Lower leg skin (tissue), 3 donors: ENCODE results near the gene XYLT1.

Experiments
- POLR2A ChIP-seq, 2 donors: fragments of 450-650 bp; IDR thresholded peaks; one replicate each; pipeline ENCODE4 v1.6.1; 2016 to 2017; ENCODE audit warnings: antibody characterized with exemption in 2 of 2, mild to moderate bottlenecking in 1 of 2, moderate library complexity in 1 of 2
- TF ChIP-seq, protein P1 (sequence below), 3 donors: fragments of 450-650 bp; IDR thresholded peaks; one replicate each; pipeline ENCODE4 v1.5.1; 2016; ENCODE audit warnings: antibody characterized with exemption in 3 of 3, mild to moderate bottlenecking in 3 of 3, moderate library complexity in 2 of 3

DNA sequence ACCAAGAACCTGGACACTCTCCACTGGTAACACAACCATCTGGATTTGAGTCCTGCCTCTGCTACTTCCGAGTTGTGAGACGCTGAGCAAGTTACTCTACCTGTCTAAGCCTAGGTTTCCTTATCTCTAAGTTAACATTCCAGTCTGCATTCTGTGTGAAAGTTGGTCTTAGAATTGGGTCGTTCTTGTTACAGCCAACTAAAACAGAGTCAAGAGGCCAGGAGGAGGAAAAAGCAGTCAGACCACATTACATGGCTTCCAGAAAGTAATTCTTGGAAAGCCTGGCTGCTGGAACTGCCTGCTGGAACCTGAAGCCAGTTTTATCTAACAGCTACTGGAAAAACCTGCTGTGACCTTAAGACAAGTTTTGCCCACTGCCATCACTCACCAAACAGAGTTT lies 38.4 kb upstream of the XYLT1 start:
- TF ChIP-seq, protein P1, sequence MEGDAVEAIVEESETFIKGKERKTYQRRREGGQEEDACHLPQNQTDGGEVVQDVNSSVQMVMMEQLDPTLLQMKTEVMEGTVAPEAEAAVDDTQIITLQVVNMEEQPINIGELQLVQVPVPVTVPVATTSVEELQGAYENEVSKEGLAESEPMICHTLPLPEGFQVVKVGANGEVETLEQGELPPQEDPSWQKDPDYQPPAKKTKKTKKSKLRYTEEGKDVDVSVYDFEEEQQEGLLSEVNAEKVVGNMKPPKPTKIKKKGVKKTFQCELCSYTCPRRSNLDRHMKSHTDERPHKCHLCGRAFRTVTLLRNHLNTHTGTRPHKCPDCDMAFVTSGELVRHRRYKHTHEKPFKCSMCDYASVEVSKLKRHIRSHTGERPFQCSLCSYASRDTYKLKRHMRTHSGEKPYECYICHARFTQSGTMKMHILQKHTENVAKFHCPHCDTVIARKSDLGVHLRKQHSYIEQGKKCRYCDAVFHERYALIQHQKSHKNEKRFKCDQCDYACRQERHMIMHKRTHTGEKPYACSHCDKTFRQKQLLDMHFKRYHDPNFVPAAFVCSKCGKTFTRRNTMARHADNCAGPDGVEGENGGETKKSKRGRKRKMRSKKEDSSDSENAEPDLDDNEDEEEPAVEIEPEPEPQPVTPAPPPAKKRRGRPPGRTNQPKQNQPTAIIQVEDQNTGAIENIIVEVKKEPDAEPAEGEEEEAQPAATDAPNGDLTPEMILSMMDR (IDR thresholded peaks at IDR 0.05) = no peak
- no peak for TF ChIP-seq POLR2A (IDR thresholded peaks at IDR 0.05)
